ENCODE data around the gene HAUS5. TPM values are rescaled to one million over a fixed set of nuclear protein-coding genes. Genes with fewer than 3 reads are reported as not detected.

The HAUS5 gene, protein sequence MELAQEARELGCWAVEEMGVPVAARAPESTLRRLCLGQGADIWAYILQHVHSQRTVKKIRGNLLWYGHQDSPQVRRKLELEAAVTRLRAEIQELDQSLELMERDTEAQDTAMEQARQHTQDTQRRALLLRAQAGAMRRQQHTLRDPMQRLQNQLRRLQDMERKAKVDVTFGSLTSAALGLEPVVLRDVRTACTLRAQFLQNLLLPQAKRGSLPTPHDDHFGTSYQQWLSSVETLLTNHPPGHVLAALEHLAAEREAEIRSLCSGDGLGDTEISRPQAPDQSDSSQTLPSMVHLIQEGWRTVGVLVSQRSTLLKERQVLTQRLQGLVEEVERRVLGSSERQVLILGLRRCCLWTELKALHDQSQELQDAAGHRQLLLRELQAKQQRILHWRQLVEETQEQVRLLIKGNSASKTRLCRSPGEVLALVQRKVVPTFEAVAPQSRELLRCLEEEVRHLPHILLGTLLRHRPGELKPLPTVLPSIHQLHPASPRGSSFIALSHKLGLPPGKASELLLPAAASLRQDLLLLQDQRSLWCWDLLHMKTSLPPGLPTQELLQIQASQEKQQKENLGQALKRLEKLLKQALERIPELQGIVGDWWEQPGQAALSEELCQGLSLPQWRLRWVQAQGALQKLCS
- total RNA-seq, result 31.5 and 36.1 TPM in 2 replicates

DNA sequence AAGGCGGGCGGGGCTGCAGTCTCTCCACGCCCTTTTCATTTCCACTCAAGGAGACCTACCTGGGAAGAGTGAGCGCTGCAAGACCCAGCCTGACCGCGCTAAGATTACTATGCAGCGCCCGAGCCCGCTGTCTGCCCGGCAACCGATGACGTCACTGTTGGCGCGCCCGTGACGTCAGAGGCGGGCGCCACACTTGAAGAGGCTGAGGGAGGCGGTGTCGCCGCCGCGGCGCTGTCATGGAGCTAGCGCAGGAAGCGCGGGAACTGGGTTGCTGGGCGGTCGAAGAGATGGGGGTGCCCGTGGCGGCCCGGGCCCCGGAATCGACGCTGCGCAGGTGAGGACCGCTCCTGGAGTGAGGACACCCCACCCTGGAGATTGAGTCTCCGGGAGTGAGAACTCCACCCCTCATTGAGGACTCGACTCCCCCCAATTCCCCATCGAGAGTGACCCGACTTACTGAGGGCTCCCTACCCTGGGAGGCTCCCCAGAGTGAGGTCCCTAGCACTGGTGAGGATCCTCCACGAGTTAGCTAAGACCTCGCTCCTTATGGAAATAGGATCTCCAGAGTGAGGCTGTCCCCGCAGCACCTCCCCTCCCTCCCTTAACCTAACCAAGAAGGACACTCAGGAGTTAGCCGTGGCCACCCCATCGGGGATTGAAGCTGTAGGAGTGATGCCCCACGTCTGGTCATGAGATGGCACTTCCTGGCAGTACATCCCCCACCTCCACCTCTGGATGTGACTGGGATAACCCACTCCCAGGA lies at the start of gene HAUS5:
HAUS5 (plus strand) TSS at position 177 of the 763 bp plus-strand sequence; CDS start at position 237, 60 bp downstream.
- peak; percentile 78 for ATAC-seq (ENCODE audit: low read depth)

DNA sequence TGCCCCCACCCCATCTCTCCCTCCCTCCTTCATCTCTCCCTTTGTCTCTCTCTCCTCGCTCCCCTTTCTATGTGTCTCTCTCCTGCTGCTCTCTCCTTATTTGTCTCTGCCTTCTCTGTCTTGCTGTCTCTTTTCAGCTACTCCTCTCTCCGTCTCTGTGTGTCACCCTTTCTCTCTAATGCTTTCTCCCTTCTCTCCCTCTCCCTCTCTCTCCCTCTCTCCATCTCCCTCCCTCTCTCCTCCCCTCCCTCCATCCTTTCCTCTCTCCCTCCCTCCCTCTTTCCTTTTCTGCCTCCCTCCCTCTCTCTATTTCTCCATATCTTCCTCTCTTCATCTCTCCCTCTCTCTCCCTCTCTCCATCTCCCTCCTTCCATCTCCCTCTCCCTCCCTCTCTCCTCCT lies 49.8 kb upstream of the HAUS5 start:
- ATAC-seq (ENCODE audit: low read depth) (no peak), DNase-seq (no peak)
- no peak overlapping the region for H3K27ac Mint-ChIP-seq
- H3K36me3 Mint-ChIP-seq (ENCODE audit: low read depth), result no peaks in the 10 kb centered on the region
- intact Hi-C loops (cut with micrococcal nuclease), result no loop called here
- POLR2A ChIA-PET, result no interaction called here
- CTCF ChIA-PET, result no interaction called here
- H3K4me3 Mint-ChIP-seq, result no peak overlapping the region
- peaks cover 54% of the 10 kb centered on the region for H3K27me3 Mint-ChIP-seq
- TF ChIP-seq, protein P1, sequence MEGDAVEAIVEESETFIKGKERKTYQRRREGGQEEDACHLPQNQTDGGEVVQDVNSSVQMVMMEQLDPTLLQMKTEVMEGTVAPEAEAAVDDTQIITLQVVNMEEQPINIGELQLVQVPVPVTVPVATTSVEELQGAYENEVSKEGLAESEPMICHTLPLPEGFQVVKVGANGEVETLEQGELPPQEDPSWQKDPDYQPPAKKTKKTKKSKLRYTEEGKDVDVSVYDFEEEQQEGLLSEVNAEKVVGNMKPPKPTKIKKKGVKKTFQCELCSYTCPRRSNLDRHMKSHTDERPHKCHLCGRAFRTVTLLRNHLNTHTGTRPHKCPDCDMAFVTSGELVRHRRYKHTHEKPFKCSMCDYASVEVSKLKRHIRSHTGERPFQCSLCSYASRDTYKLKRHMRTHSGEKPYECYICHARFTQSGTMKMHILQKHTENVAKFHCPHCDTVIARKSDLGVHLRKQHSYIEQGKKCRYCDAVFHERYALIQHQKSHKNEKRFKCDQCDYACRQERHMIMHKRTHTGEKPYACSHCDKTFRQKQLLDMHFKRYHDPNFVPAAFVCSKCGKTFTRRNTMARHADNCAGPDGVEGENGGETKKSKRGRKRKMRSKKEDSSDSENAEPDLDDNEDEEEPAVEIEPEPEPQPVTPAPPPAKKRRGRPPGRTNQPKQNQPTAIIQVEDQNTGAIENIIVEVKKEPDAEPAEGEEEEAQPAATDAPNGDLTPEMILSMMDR (IDR thresholded peaks at IDR 0.05), result no peak
- H3K4me1 Mint-ChIP-seq, result peaks cover 15% of the 10 kb centered on the region
- no peaks in the 10 kb centered on the region for H3K9me3 Mint-ChIP-seq

More for the DNA sequence above, at the start of gene HAUS5:
- H3K4me3 Mint-ChIP-seq, result peak within 1 kb of the TSS; percentile 87
- peaks cover 16% of the 10 kb centered on the region for H3K36me3 Mint-ChIP-seq (ENCODE audit: low read depth)
- H3K9me3 Mint-ChIP-seq, result peaks cover 2% of the 10 kb centered on the region
- H3K4me1 Mint-ChIP-seq, result peaks cover 48% of the 10 kb centered on the region
- TF ChIP-seq, protein P1 (IDR thresholded peaks at IDR 0.05), result no peak
- no peaks in the 10 kb centered on the region for H3K27me3 Mint-ChIP-seq
- ChIA-PET CTCF (interaction anchor here (0.9 to 1.2 kb wide), 4 partner anchors 30 to 102 kb away, joined by 3 to 4 read pairs (median 3); no protein-coding TSS in a partner anchor), POLR2A (interaction anchor here (0.6 to 2.0 kb wide), 13 partner anchors 10 to 374 kb away, joined by 3 to 19 read pairs (median 6); partner anchors contain the start of genes COX6B1, ETV2, IGFLR1 and RBM42)
- intact Hi-C loops (cut with micrococcal nuclease), result loop anchor here (1.0 to 2.0 kb wide), 4 partner anchors 16 to 132 kb away; partner anchors contain the start of genes PSENEN, TMEM147 and U2AF1L4
- peak within 1 kb of the TSS; percentile 93 for H3K27ac Mint-ChIP-seq
- DNase-seq, result peak; percentile 99

DNA sequence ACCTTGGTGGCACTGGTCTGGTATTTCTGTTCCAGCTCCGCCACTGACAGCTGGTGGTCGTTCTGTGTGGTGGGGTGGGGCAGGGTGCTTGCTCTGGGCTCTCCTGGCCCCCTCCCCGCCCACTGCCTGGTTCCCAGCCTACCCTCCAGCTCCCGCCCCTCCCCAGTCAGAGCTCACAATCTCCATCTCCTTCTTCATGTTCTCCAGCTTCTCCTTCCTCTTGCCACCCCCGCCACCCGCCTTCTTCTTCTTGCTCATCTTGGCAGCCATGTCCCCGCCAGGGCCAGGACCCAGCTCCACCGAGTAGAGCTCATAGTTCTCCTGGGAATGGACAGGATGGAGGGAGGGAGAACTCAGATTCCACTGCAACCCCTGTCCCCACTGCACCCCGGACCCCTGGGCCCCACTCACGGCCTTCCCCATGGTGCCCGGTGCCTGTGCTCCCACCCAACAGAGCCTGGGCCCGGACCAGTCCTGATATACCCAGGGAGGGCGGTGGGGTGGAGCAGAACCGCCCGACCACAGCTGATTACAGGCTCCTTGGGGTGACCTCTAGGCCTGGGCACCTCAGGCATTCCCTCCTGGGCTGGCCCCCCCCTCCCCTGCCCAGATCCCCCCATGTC lies 49.2 kb upstream of the HAUS5 start, which contains the start of gene ATP4A:
ATP4A (minus strand) TSS at position 452 of the 623 bp plus-strand sequence; CDS start at position 423, 29 bp downstream.
- H3K27ac Mint-ChIP-seq, result no peak within 1 kb of the TSS
- DNase-seq, result no peak
- intact Hi-C loops (cut with micrococcal nuclease), result no loop called here
- ChIA-PET POLR2A (interaction anchor here (0.9 kb wide), 1 partner anchor 185 kb away, joined by 5 read pairs; no protein-coding TSS in a partner anchor), CTCF (no interaction called here)
- H3K4me3 Mint-ChIP-seq, result no peak within 1 kb of the TSS
- peaks cover 51% of the 10 kb centered on the region for H3K27me3 Mint-ChIP-seq
- TF ChIP-seq, protein P1 (IDR thresholded peaks at IDR 0.05), result no peak
- ATAC-seq (ENCODE audit: low read depth), result no peak
- H3K4me1 Mint-ChIP-seq, result peaks cover 13% of the 10 kb centered on the region
- no peaks in the 10 kb centered on the region for H3K36me3 Mint-ChIP-seq (ENCODE audit: low read depth)
- H3K9me3 Mint-ChIP-seq, result no peaks in the 10 kb centered on the region

DNA sequence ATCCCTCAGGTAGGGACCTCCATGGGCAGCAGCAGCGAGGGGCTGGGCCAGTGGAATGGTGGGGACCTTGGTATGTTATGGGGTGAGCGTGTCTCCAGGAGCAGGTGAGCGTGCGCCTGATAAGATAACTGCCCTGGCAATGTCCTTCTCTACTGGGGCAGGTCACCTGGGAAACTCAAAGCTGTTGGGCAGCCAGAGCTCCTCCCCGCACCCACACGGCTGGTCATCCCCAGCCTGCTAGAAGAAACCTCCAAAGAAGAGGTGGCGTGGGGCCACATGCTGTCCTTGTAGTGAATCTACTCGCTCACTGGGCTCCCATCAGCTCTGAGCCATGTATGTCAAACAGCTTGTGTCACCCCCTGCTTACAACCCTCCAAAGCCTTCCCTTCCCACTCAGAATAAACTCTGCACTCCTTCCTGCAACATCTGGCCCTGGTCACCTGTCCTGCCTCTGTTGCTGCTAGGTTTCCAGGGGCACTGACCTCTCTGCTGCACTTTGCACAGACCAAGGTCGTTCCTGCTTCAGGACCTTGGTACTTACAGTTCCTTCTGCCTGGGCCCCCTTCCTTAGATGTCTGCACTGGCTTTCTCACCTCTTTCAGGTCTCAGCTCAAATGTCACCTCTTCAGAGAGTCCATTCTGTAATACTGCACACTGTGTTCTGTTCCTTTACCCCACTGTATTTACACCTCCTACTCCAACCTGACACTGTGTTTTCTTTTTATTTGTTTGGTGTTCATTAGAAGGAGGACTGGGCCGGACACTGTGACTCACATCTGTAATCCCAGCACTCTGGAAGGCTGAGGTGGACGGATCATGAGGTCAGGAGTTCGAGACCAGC lies 47.3 kb upstream of the HAUS5 start:
- Mint-ChIP-seq H3K4me1 (no peaks in the 10 kb centered on the region), H3K4me3 (no peak overlapping the region), H3K27ac (no peak overlapping the region), H3K9me3 (no peaks in the 10 kb centered on the region), H3K36me3 (ENCODE audit: low read depth) (no peaks in the 10 kb centered on the region), H3K27me3 (peaks cover 42% of the 10 kb centered on the region)
- intact Hi-C loops (cut with micrococcal nuclease), result no loop called here
- TF ChIP-seq, protein P1 (IDR thresholded peaks at IDR 0.05), result no peak
- ChIA-PET CTCF (no interaction called here), POLR2A (no interaction called here)
- no peak for ATAC-seq (ENCODE audit: low read depth)
- DNase-seq, result no peak

Data from activated B cell treated with CpG ODN at 0.5 μM for 24 hours (primary cell).